GM23338 (cell line): ENCODE results near the gene SASH1.

Experiments
- CREB1 ChIP-seq: fragments of 250-450 bp; sonication (Bioruptor Pico); IDR thresholded peaks from 2 replicates; pipeline ENCODE4 v1.5.0; 2020; ENCODE audit warnings: low read depth, mild to moderate bottlenecking, moderate library complexity
- EZH2 ChIP-seq: fragments of 200-600 bp; sonication (generic); IDR thresholded peaks from one replicate; pipeline ENCODE4 v1.8.0; 2017; ENCODE audit warnings: antibody characterized with exemption, mild to moderate bottlenecking, low read depth; ENCODE audit not compliant: unreplicated experiment
- EZH2phosphoT487 ChIP-seq: fragments of 200-600 bp; sonication (generic); IDR thresholded peaks from one replicate; pipeline ENCODE4 v1.8.1; 2018; ENCODE audit warnings: antibody characterized with exemption; ENCODE audit not compliant: unreplicated experiment
- JUNB ChIP-seq: IDR thresholded peaks from one replicate; pipeline ENCODE4 v1.6.1; 2016; ENCODE audit warnings: antibody characterized with exemption; ENCODE audit not compliant: unreplicated experiment
- POLR2AphosphoS5 ChIP-seq: IDR thresholded peaks from 2 replicates; pipeline ENCODE4 v1.6.1; 2016; ENCODE audit warnings: antibody characterized with exemption, low read depth
- STAT1 ChIP-seq: IDR thresholded peaks from one replicate; pipeline ENCODE4 v1.6.1; 2016; ENCODE audit warnings: antibody characterized with exemption; ENCODE audit not compliant: unreplicated experiment
- ZNF114 ChIP-seq: fragments of 250-450 bp; sonication (Bioruptor Pico); IDR thresholded peaks from 2 replicates; pipeline ENCODE4 v1.5.0; 2020; ENCODE audit warnings: mild to moderate bottlenecking, moderate library complexity
- ZNF331 ChIP-seq: fragments of 250-450 bp; sonication (Bioruptor Pico); IDR thresholded peaks from 2 replicates; pipeline ENCODE4 v1.5.0; 2020; ENCODE audit warnings: low read depth, mild to moderate bottlenecking, moderate library complexity
- TF ChIP-seq, protein P1 (sequence below), 2 experiments: fragments of 200-600 bp in 1 of 2; sonication (generic) in 1 of 2; conservative IDR thresholded peaks; 2 replicates each; pipeline versions ENCODE4 v1.5.1 to v1.6.1; 2016 to 2017; ENCODE audit warnings: antibody characterized with exemption in 2 of 2, low read depth in 2 of 2, mild to moderate bottlenecking in 2 of 2, moderate library complexity in 1 of 2
- TF ChIP-seq, protein P2 (sequence below): IDR thresholded peaks from one replicate; pipeline ENCODE4 v1.6.1; 2018; ENCODE audit warnings: antibody characterized with exemption; ENCODE audit not compliant: unreplicated experiment
- TF ChIP-seq, protein P3 (sequence below): IDR thresholded peaks from 2 replicates; pipeline ENCODE4 v1.6.1; 2016; ENCODE audit warnings: antibody characterized with exemption

DNA sequence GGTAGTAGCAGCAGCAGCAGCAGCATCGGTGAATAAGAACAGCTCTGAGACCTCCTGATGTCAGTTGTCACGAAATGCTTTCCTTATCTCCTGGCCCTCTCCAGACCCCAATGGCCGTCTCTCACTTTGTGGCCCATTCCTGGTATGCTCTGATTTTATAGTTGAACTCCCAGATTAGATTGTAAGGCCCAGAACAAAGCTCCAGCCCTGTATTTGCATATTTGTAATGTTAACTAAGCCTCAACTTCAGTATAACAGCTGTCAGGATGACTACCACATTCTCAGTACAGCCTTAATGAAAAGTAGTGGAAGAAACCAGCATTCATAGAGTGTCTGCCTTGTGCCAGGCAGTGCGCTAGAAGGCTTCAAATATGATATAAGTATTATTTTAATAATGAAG, 180.9 kb downstream of the SASH1 start:
- TF ChIP-seq, protein P1, sequence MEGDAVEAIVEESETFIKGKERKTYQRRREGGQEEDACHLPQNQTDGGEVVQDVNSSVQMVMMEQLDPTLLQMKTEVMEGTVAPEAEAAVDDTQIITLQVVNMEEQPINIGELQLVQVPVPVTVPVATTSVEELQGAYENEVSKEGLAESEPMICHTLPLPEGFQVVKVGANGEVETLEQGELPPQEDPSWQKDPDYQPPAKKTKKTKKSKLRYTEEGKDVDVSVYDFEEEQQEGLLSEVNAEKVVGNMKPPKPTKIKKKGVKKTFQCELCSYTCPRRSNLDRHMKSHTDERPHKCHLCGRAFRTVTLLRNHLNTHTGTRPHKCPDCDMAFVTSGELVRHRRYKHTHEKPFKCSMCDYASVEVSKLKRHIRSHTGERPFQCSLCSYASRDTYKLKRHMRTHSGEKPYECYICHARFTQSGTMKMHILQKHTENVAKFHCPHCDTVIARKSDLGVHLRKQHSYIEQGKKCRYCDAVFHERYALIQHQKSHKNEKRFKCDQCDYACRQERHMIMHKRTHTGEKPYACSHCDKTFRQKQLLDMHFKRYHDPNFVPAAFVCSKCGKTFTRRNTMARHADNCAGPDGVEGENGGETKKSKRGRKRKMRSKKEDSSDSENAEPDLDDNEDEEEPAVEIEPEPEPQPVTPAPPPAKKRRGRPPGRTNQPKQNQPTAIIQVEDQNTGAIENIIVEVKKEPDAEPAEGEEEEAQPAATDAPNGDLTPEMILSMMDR (conservative IDR thresholded peaks at IDR 0.05; ENCODE audit: low read depth in 2 of 2): no peak
- TF ChIP-seq EZH2phosphoT487 (no peak), POLR2AphosphoS5 (no peak), JUNB (no peak), EZH2 (no peak), CREB1 (CRISPR knock-in tag) (no peak), STAT1 (no peak), ZNF331 (no peak), ZNF114 (CRISPR knock-in tag) (no peak)
- TF ChIP-seq, protein P2, sequence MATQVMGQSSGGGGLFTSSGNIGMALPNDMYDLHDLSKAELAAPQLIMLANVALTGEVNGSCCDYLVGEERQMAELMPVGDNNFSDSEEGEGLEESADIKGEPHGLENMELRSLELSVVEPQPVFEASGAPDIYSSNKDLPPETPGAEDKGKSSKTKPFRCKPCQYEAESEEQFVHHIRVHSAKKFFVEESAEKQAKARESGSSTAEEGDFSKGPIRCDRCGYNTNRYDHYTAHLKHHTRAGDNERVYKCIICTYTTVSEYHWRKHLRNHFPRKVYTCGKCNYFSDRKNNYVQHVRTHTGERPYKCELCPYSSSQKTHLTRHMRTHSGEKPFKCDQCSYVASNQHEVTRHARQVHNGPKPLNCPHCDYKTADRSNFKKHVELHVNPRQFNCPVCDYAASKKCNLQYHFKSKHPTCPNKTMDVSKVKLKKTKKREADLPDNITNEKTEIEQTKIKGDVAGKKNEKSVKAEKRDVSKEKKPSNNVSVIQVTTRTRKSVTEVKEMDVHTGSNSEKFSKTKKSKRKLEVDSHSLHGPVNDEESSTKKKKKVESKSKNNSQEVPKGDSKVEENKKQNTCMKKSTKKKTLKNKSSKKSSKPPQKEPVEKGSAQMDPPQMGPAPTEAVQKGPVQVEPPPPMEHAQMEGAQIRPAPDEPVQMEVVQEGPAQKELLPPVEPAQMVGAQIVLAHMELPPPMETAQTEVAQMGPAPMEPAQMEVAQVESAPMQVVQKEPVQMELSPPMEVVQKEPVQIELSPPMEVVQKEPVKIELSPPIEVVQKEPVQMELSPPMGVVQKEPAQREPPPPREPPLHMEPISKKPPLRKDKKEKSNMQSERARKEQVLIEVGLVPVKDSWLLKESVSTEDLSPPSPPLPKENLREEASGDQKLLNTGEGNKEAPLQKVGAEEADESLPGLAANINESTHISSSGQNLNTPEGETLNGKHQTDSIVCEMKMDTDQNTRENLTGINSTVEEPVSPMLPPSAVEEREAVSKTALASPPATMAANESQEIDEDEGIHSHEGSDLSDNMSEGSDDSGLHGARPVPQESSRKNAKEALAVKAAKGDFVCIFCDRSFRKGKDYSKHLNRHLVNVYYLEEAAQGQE: no peak
- TF ChIP-seq, protein P3, sequence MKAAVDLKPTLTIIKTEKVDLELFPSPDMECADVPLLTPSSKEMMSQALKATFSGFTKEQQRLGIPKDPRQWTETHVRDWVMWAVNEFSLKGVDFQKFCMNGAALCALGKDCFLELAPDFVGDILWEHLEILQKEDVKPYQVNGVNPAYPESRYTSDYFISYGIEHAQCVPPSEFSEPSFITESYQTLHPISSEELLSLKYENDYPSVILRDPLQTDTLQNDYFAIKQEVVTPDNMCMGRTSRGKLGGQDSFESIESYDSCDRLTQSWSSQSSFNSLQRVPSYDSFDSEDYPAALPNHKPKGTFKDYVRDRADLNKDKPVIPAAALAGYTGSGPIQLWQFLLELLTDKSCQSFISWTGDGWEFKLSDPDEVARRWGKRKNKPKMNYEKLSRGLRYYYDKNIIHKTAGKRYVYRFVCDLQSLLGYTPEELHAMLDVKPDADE: no peak
